Ovary (tissue), 9 donors: ENCODE data around the gene BBS5. TPM values are rescaled to one million over a fixed set of nuclear protein-coding genes. Genes with fewer than 3 reads are reported as not detected.

Source experiments
- DNase-seq, 5 donors: peaks; one replicate each; pipeline ENCODE4 v3.0.0-alpha.2; 2019 to 2020
- H3K27ac ChIP-seq, 2 donors: fragments of 200-600 bp; one replicate each; pipeline versions ENCODE4 v1.5.1 to v1.8.0; 2019 to 2022
- H3K27me3 ChIP-seq: fragments of 200-600 bp; one replicate; pipeline ENCODE4 v1.8.0; 2022
- H3K36me3 ChIP-seq: fragments of 200-600 bp; sonication (generic); one replicate; pipeline ENCODE4 v1.5.1; 2019
- H3K4me1 ChIP-seq: one replicate; pipeline ENCODE4 v1.8.1; 2013; ENCODE audit warnings: mild to moderate bottlenecking, moderate library complexity; ENCODE audit not compliant: insufficient read depth
- H3K4me3 ChIP-seq: fragments of 200-600 bp; sonication (generic); one replicate; pipeline ENCODE4 v1.5.1; 2017
- H3K9me3 ChIP-seq, 2 donors: fragments of 200-600 bp in 1 of 2; sonication (generic) in 1 of 2; one replicate each; pipeline versions ENCODE4 v1.5.1 to v1.8.1; 2013 to 2019; ENCODE audit warnings: mild to moderate bottlenecking in 1 of 2, moderate library complexity in 1 of 2
- CTCF ChIP-seq, 3 donors: fragments of 450-650 bp in 2 of 3; fragments of 200-600 bp in 1 of 3; IDR thresholded peaks; one replicate each; pipeline versions ENCODE4 v1.5.1 to v1.8.0; 2016 to 2022; ENCODE audit warnings: antibody characterized with exemption in 3 of 3, mild to moderate bottlenecking in 1 of 3
- EP300 ChIP-seq: sonication (generic); formaldehyde crosslinking; IDR thresholded peaks from one replicate; pipeline ENCODE4 v1.6.1; 2017; ENCODE audit warnings: antibody characterized with exemption
- POLR2A ChIP-seq: fragments of 450-650 bp; IDR thresholded peaks from one replicate; pipeline ENCODE4 v1.6.1; 2017; ENCODE audit warnings: antibody characterized with exemption, mild to moderate bottlenecking, moderate library complexity
- WGBS, 3 donors: extraction: QIAGEN DNeasy Blood & Tissue Kit in 1 of 3; methylation state at CpG; one replicate each; pipeline versions ENCODE4 v1.1.5 to v1.1.7; 2013 to 2017; 5-methylcytosine and 5-hydroxymethylcytosine counted together
- intact Hi-C, 4 donors: fragments of 100-400 bp; cut with DNase I; formaldehyde crosslinking; loops; one replicate each; pipeline versions ENCODE4 v1.11.0 to v1.15.1; 2022 to 2023
- polyA plus RNA-seq, 2 donors: library from polyadenylated mRNA; stranded (reverse); fragments of 200-250 nt in 1 of 2; fragments of 350-450 nt in 1 of 2; fragmentation: Illumina TruSeq in 1 of 2; extraction: RNeasy Lipid Tissue Mini Kit (QIAGEN cat#74804) in 1 of 2; gene quantifications; one replicate each; pipeline ENCODE4 v1.2.3, GENCODE V29; 2013 to 2014
- total RNA-seq, 7 donors: library from RNA; depleted of rRNA in 2 of 7; stranded (reverse); fragments of >200 nt in 2 of 7; fragmentation: NEBNext Ultra II Directional in 3 of 7; extraction: Animal tissue kit (Norgen Biotek cat#: 25700) in 3 of 7; gene quantifications; one replicate each; pipeline versions ENCODE4 v1.1.0 to v1.2.4, GENCODE V29; 2016 to 2023
- donor health status: DM: no; HTN: no; CAD: no; lungs with moderate emphysema.
- donor health status: DM: no; HTN: no; CAD: no.
- donor health status: Bipolar disorder and iron deficiency.
- donor health status: DM: yes; HTN: yes; CAD: no.
- donor health status: DM: no; HTN: no; CAD: no.
- donor health status: DM: yes; HTN: yes; CAD: no.

The BBS5 gene
- total and polyA plus RNA-seq, 9 donors: 7.4 to 17.2 (median 11.8) TPM

GRCh38 chr2:169490834-169491233 is 11.5 kb downstream of the BBS5 start:
- Histone ChIP-seq H3K4me3 (no peak overlapping the region), H3K4me1 (no peaks in the 10 kb centered on the region), H3K9me3 (no peaks in the 10 kb centered on the region), H3K36me3 (no peaks in the 10 kb centered on the region), H3K27me3 (no peaks in the 10 kb centered on the region), H3K27ac (no peak overlapping the region)
- TF ChIP-seq CTCF (IDR thresholded peaks at IDR 0.05) (no peak), POLR2A (no peak), EP300 (no peak)
- no peak for DNase-seq
- intact Hi-C loops: no loop called here

- no peaks in the 10 kb centered on the region for H3K27me3 ChIP-seq
- no peak overlapping the region for H3K27ac ChIP-seq
- DNase-seq: no peak
- H3K9me3 ChIP-seq: no peaks in the 10 kb centered on the region
- no peaks in the 10 kb centered on the region for H3K4me1 ChIP-seq
- no peak for TF ChIP-seq POLR2A
- TF ChIP-seq CTCF (IDR thresholded peaks at IDR 0.05): no peak
- TF ChIP-seq EP300: no peak
- intact Hi-C loops: no loop called here
- no peak overlapping the region for H3K4me3 ChIP-seq
- no peaks in the 10 kb centered on the region for H3K36me3 ChIP-seq
Measured at GRCh38 chr2:169491378-169491777, 12.1 kb downstream of the BBS5 start.

- Histone ChIP-seq H3K27me3 (no peaks in the 10 kb centered on the region), H3K27ac (no peak overlapping the region), H3K36me3 (no peaks in the 10 kb centered on the region), H3K4me1 (no peaks in the 10 kb centered on the region), H3K9me3 (no peaks in the 10 kb centered on the region), H3K4me3 (no peak overlapping the region)
- TF ChIP-seq EP300 (no peak), POLR2A (no peak), CTCF (IDR thresholded peaks at IDR 0.05) (no peak)
- WGBS, 3 donors: 91 to 96% (median 95%) methylated on average over 2 of the region's 2 CpGs
- intact Hi-C loops: no loop called here
- no peak for DNase-seq
Measured at GRCh38 chr2:169493360-169493759, 14.1 kb downstream of the BBS5 start.

GRCh38 chr2:169495310-169495928 is 16.1 kb downstream of the BBS5 start:
- 96 to 97% (median 96%) methylated on average over 5 of the region's 5 CpGs for WGBS, 3 donors
- no peaks in the 10 kb centered on the region for H3K27me3 ChIP-seq
- intact Hi-C loops: no loop called here
- H3K4me1 ChIP-seq: no peaks in the 10 kb centered on the region
- no peak overlapping the region for H3K27ac ChIP-seq
- no peak overlapping the region for H3K4me3 ChIP-seq
- no peaks in the 10 kb centered on the region for H3K36me3 ChIP-seq
- no peak for DNase-seq
- no peaks in the 10 kb centered on the region for H3K9me3 ChIP-seq
- TF ChIP-seq CTCF (IDR thresholded peaks at IDR 0.05): no peak
- no peak for TF ChIP-seq EP300
- no peak for TF ChIP-seq POLR2A
